Sciatic nerve (tissue), 2 donors: ENCODE measurements around the gene ST14. TPM values are rescaled to one million over a fixed set of nuclear protein-coding genes. Genes with fewer than 3 reads are reported as not detected.

Experiments used
- ATAC-seq: fragments of 200-7000 bp; cut with Tn5 transposase; one replicate; pipeline ENCODE4 v1.9.1; 2020; ENCODE audit warnings: mild to moderate bottlenecking, moderate library complexity
- DNase-seq: peaks from one replicate; pipeline ENCODE4 v3.0.0-alpha.2; 2020; ENCODE audit warnings: low spot score
- intact Hi-C: fragments of 100-400 bp; cut with DNase I; formaldehyde crosslinking; loops from one replicate; pipeline ENCODE4 v1.14.2; 2022
- total RNA-seq: library from RNA; stranded (reverse); fragmentation: NEBNext Ultra II Directional; extraction: Animal tissue kit (Norgen Biotek cat#: 25700); gene quantifications from one replicate; pipeline ENCODE4 v1.2.1, GENCODE V29; 2021
- donor health status: DM: no; HTN: no; CAD: no.
- donor health status: DM: no; HTN: no; CAD: no.

Gene ST14
- 2.8 TPM for total RNA-seq

GRCh38 chr11:130159657-130160497 lies at the start of gene ST14:
Gene ST14 (plus strand): TSS chr11:130159782. CDS start chr11:130159980, 198 bp downstream.
- ATAC-seq (no peak), DNase-seq (no peak)
- intact Hi-C loops: no loop called here

- intact Hi-C loops: no loop called here
- ATAC-seq (no peak), DNase-seq (no peak)
These were observed 49.1 kb upstream of the ST14 start for GRCh38 chr11:130110339-130111108.

DNA sequence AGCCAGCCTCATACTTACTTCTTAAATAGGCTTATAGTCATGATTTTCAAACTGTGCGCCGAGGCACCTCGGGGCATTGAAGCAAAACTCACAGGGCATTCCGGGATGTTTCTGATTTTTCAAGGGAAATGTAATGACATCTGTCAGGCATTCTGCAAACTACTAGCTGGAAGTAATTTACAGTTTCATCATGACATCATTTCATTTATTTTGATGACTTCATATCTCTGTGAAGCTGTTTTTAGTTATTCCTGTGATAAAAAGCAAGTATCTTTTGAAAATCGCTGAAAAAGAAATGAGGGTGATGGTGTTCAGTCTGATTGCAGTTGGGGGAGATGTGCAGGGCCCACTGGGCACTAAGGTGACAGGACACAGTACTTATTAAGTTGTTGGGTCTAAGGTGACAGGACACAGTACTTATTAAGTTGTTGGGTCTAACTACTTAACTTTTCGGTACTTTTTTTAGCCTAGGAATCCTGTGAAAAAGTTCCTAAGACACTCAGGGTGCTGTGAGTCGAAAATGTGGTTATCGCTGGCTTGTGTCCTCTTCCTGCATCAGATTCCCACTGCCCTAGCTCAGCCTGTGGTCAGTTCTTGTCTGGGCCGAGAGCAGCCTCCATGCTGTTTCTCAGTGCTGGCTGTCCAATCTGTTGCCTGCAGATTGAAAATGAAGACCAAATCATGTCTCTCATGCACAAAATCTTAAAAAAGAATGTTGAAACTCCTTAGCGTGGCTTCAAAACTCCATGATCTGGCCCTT lies 47.3 kb upstream of the ST14 start:
- ATAC-seq (no peak), DNase-seq (no peak)
- intact Hi-C loops: no loop called here

DNA sequence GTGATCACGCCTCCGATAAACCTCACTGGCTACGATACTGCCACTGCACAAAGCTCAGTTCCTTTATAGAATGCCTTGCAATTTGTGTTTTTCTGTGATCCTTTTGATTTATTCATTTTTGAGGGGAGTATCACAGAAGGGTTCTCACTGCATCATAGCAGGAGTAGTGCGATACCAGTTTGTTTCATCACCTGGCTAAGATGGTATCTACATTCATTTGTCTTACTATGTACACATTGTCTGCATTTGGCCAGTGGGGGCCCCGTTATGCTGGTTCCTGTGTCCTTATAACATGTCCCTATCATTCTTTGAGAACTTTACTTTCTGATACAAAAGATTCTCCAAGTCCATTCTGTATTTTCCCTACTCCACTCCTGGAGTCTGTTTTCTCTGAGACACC lies 45.3 kb upstream of the ST14 start:
- intact Hi-C loops: no loop called here
- no peak for DNase-seq
- no peak for ATAC-seq

DNA sequence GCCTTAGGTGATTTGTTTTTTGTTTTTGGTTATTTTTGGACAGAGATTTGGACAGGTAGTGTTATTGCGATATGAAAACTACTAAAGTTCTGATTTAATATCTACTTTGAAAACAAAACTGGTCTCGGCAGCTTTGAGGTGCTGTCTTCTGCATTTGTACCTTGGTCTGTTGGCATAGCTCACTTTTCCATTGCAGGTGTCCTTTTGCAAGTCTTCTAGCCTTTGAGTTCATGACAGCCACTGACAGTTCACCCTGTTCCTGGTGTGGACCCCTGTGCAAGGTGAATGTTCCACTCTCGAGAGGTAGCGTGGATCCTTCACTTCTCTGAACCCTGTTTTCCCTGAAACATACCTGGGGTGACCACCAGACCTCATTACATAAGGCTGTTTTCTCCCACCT lies 44.9 kb upstream of the ST14 start:
- intact Hi-C loops: no loop called here
- ATAC-seq (no peak), DNase-seq (no peak)

DNA sequence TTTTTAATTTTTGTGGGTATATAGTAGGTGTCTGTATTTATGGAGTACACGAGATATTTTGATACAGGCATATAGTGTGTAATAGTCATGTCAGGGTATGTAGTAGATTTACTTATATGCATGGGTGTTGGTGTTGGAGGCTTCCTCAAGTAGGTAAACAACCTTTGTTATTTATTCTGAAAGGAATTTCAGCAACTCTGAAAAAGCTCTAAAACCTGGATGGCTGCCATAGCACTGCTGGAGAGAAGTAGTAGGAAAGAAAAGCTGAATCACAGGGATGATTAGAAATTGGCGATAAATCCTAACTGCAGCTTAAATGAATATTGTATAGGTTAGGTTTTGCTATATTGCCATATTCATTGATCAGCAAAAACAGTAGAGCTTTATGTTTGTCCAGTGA lies 44.4 kb upstream of the ST14 start:
- intact Hi-C loops: no loop called here
- ATAC-seq: no peak
- no peak for DNase-seq

- DNase-seq (no peak), ATAC-seq (no peak)
- intact Hi-C loops: no loop called here
These were observed 41.4 kb upstream of the ST14 start for GRCh38 chr11:130118165-130118564.

- DNase-seq: no peak
- intact Hi-C loops: no loop called here
- ATAC-seq: no peak
These were observed 40.8 kb upstream of the ST14 start for GRCh38 chr11:130118636-130119387.

DNA sequence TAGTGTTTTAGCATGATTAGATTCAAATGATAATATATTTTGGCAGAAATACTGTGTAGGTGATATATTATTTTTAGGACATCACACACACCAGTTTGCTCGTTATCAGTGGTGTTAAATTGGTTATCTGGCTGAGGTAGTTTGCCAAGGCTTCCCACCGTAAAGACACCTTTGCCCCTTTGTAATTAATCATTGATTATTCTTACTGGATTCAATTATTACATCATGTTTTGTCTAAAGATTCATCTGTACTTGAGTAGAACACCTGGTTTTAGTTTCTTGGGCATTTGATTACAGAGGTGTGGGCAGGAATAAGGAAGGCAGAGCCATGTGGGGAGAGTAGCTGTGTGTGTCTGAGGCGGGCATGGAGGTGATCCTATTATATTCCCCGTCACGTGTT lies 39.5 kb upstream of the ST14 start:
- ATAC-seq: no peak
- intact Hi-C loops: no loop called here

GRCh38 chr11:130121445-130121978 lies 38.1 kb upstream of the ST14 start:
- no peak for ATAC-seq
- no peak for DNase-seq
- intact Hi-C loops: no loop called here

More for the DNA sequence above, 39.5 kb upstream of the ST14 start:
- no peak for DNase-seq

DNA sequence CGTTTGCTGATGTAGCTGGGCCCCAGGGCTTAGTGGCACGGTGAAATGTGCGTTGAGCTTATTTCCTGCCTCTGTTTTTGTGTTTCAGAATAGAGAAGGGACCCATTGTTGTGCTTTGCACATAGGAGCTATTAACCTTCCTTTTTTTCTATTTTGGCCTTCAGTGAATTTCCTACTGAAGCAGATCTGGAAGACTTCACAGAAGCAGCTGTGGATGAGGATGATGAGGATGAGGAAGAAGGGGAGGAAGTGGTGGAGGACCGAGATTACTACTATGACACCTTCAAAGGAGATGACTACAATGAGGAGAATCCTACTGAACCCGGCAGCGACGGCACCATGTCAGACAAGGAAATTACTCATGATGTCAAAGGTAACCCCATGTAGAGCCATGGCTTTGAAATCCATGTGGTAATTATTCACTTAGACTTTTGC lies 37.4 kb upstream of the ST14 start:
- intact Hi-C loops: no loop called here

GRCh38 chr11:130123414-130124040 lies 36.1 kb upstream of the ST14 start:
- intact Hi-C loops: no loop called here
- DNase-seq (no peak), ATAC-seq (peak; percentile 11)

More for the DNA sequence above, 37.4 kb upstream of the ST14 start:
- no peak for DNase-seq
- ATAC-seq: peak; percentile 40

GRCh38 chr11:130124096-130124495 lies 35.5 kb upstream of the ST14 start:
- intact Hi-C loops: no loop called here
- ATAC-seq (peak; percentile 97), DNase-seq (no peak)

DNA sequence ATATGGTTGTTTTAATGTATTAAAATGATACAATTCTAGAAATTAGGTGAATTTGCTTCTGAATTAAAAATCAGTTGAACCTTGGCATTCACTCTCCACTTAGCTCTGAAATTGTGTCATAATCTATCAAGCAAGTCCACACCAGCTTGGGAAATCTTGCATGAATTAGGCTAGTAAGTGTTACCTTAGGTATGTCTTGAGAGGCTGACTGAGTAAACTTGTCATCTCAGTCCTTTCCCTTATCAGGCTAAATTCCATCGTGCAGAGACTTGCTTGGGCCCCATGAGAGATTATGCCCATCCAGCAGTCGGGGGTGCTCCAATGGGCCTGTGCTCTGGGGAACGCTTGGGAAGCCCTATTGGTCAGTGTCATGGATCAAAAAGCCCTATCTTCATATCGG lies 33.9 kb upstream of the ST14 start:
- ATAC-seq (no peak), DNase-seq (no peak)
- intact Hi-C loops: no loop called here

DNA sequence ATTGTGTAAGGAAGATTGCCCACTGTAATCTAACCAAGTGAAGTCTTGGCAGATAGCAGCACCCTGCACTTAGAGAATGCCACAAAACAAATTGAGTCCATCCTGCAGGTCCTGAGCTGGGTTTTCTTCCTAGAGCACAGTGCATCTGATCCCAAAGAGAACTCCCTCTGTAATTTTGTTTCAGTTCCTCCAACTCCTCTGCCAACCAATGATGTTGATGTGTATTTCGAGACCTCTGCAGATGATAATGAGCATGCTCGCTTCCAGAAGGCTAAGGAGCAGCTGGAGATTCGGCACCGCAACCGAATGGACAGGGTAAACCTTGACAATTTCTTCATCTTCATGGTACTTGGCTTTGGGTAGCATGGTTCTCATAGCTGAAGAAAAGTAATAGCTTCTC lies 33.1 kb upstream of the ST14 start:
- DNase-seq: no peak
- intact Hi-C loops: no loop called here
- no peak for ATAC-seq

DNA sequence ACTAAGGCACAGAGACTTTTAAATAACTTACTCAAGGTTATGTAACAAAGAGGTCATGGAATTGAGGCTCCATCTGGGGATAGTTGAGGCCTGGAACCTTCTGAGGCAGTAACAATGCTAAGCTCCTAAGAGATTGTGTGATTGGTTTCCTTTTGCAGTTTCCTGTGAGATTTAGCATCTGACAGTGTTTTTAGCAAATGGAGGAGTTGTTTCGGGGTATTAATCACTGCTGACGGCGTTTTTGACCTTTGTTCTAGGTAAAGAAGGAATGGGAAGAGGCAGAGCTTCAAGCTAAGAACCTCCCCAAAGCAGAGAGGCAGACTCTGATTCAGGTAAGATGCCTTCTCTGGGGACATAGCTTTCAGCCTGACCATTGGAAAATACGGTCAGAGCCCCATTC lies 32.1 kb upstream of the ST14 start:
- DNase-seq (no peak), ATAC-seq (no peak)
- intact Hi-C loops: no loop called here

- intact Hi-C loops: no loop called here
- ATAC-seq: no peak
- no peak for DNase-seq
These were observed 31.0 kb upstream of the ST14 start for GRCh38 chr11:130128626-130129025.

- intact Hi-C loops: loop anchor here (2.0 kb wide), 1 partner anchor 207 kb away; no protein-coding TSS in a partner anchor
- no peak for DNase-seq
- no peak for ATAC-seq
These were observed 29.7 kb upstream of the ST14 start for GRCh38 chr11:130129922-130130321.
